GM23338 (cell line): Measurements from ENCODE around the gene RAD23A. TPM values are rescaled to one million over a fixed set of nuclear protein-coding genes. Genes with fewer than 3 reads are reported as not detected.
A peak's percentile ranks its signal among the peaks of the same experiment; 100 is the strongest.

ENCODE experiments used
- ATAC-seq: fragments of 200-7000 bp; cut with Tn5 transposase; 3 replicates; pipeline ENCODE4 v1.9.1; 2020
- DNase-seq: peaks from one replicate; pipeline ENCODE4 v3.0.0-alpha.2; 2015; ENCODE audit warnings: low spot score
- H2AFZ ChIP-seq: fragments of 200-600 bp; sonication (generic); 2 replicates; pipeline ENCODE4 v1.8.0; 2016; ENCODE audit warnings: antibody characterized with exemption, mild to moderate bottlenecking, moderate library complexity
- H3F3A ChIP-seq: fragments of 200-600 bp; sonication (generic); replicated peaks from 2 replicates; pipeline ENCODE4 v1.8.0; 2017; ENCODE audit warnings: antibody characterized with exemption, mixed run types, low read depth
- H3K27ac ChIP-seq: fragments of 200-600 bp; sonication (generic); 2 replicates; pipeline ENCODE4 v1.6.1; 2016; ENCODE audit warnings: low read depth
- H3K27me3 ChIP-seq: fragments of 200-600 bp; sonication (generic); 2 replicates; pipeline ENCODE4 v1.8.0; 2016; ENCODE audit warnings: mild to moderate bottlenecking, mixed run types, moderate library complexity; ENCODE audit not compliant: insufficient read depth
- H3K36me3 ChIP-seq: fragments of 200-600 bp; sonication (generic); 2 replicates; pipeline ENCODE4 v1.8.0; 2016; ENCODE audit warnings: mild to moderate bottlenecking; ENCODE audit not compliant: insufficient read depth
- H3K4me1 ChIP-seq: fragments of 200-600 bp; sonication (generic); 2 replicates; pipeline ENCODE4 v1.8.0; 2016; ENCODE audit warnings: mild to moderate bottlenecking, moderate library complexity; ENCODE audit not compliant: insufficient read depth
- H3K4me2 ChIP-seq: fragments of 200-600 bp; sonication (generic); 2 replicates; pipeline ENCODE4 v1.7.1; 2017; ENCODE audit warnings: mixed run types
- H3K4me3 ChIP-seq: fragments of 200-600 bp; sonication (generic); 2 replicates; pipeline ENCODE4 v1.6.1; 2016; ENCODE audit warnings: mixed run types
- H3K79me2 ChIP-seq: fragments of 200-600 bp; sonication (generic); replicated peaks from 2 replicates; pipeline ENCODE4 v1.8.0; 2017; ENCODE audit warnings: mild to moderate bottlenecking; ENCODE audit not compliant: insufficient read depth
- H3K9me2 ChIP-seq: fragments of 200-600 bp; sonication (generic); 2 replicates; pipeline ENCODE4 v1.8.0; 2017; ENCODE audit not compliant: insufficient read depth
- H4K20me1 ChIP-seq: fragments of 200-600 bp; sonication (generic); replicated peaks from 2 replicates; pipeline ENCODE4 v1.8.0; 2017; ENCODE audit warnings: mild to moderate bottlenecking; ENCODE audit not compliant: insufficient read depth
- H3K27ac Mint-ChIP-seq: 2 replicates; pipeline ENCODE4 v1.8.0; 2020; ENCODE audit warnings: inconsistent platforms, mild to moderate bottlenecking, moderate library complexity, mixed read lengths
- H3K27me3 Mint-ChIP-seq: 3 replicates; pipeline ENCODE4 v1.8.0; 2022; ENCODE audit warnings: low read depth, mild to moderate bottlenecking, moderate library complexity, mixed read lengths, inconsistent platforms; ENCODE audit not compliant: insufficient read depth, poor library complexity
- H3K36me3 Mint-ChIP-seq: 3 replicates; pipeline ENCODE4 v1.8.0; 2021; ENCODE audit warnings: low read depth, mild to moderate bottlenecking, inconsistent platforms, moderate library complexity, mixed read lengths
- H3K4me1 Mint-ChIP-seq: 3 replicates; pipeline ENCODE4 v1.8.0; 2020; ENCODE audit warnings: mild to moderate bottlenecking, inconsistent platforms, mixed read lengths
- H3K4me3 Mint-ChIP-seq: 3 replicates; pipeline ENCODE4 v1.8.0; 2021; ENCODE audit warnings: moderate library complexity, mild to moderate bottlenecking, inconsistent platforms, mixed read lengths
- H3K9me3 Mint-ChIP-seq: 3 replicates; pipeline ENCODE4 v1.8.0; 2020; ENCODE audit warnings: moderate library complexity, mild to moderate bottlenecking, inconsistent platforms, mixed read lengths
- CREB1 ChIP-seq: fragments of 250-450 bp; sonication (Bioruptor Pico); IDR thresholded peaks from 2 replicates; pipeline ENCODE4 v1.5.0; 2020; ENCODE audit warnings: low read depth, mild to moderate bottlenecking, moderate library complexity
- EZH2 ChIP-seq: fragments of 200-600 bp; sonication (generic); IDR thresholded peaks from one replicate; pipeline ENCODE4 v1.8.0; 2017; ENCODE audit warnings: antibody characterized with exemption, mild to moderate bottlenecking, low read depth; ENCODE audit not compliant: unreplicated experiment
- EZH2phosphoT487 ChIP-seq: fragments of 200-600 bp; sonication (generic); IDR thresholded peaks from one replicate; pipeline ENCODE4 v1.8.1; 2018; ENCODE audit warnings: antibody characterized with exemption; ENCODE audit not compliant: unreplicated experiment
- JUNB ChIP-seq: IDR thresholded peaks from one replicate; pipeline ENCODE4 v1.6.1; 2016; ENCODE audit warnings: antibody characterized with exemption; ENCODE audit not compliant: unreplicated experiment
- NANOG ChIP-seq: IDR thresholded peaks from 2 replicates; pipeline ENCODE4 v1.6.1; 2016; ENCODE audit warnings: antibody characterized with exemption, borderline replicate concordance
- POLR2AphosphoS5 ChIP-seq: IDR thresholded peaks from 2 replicates; pipeline ENCODE4 v1.6.1; 2016; ENCODE audit warnings: antibody characterized with exemption, low read depth
- STAT1 ChIP-seq: IDR thresholded peaks from one replicate; pipeline ENCODE4 v1.6.1; 2016; ENCODE audit warnings: antibody characterized with exemption; ENCODE audit not compliant: unreplicated experiment
- ZNF114 ChIP-seq: fragments of 250-450 bp; sonication (Bioruptor Pico); IDR thresholded peaks from 2 replicates; pipeline ENCODE4 v1.5.0; 2020; ENCODE audit warnings: mild to moderate bottlenecking, moderate library complexity
- ZNF331 ChIP-seq: fragments of 250-450 bp; sonication (Bioruptor Pico); IDR thresholded peaks from 2 replicates; pipeline ENCODE4 v1.5.0; 2020; ENCODE audit warnings: low read depth, mild to moderate bottlenecking, moderate library complexity
- polyA plus RNA-seq: library from polyadenylated mRNA; unstranded; fragments of >200 nt; fragmentation: Nextera tagmentation; extraction: Ambion mirVana; gene quantifications from 2 replicates; pipeline ENCODE4 v1.2.1, GENCODE V29; 2016
- total RNA-seq: library from RNA; depleted of rRNA; stranded (reverse); fragments of >200 nt; shearing (Covaris generic); gene quantifications from 2 replicates; pipeline ENCODE4 v1.2.3, GENCODE V29; 2014
- TF ChIP-seq, protein P1 (sequence below), 2 experiments: fragments of 200-600 bp in 1 of 2; sonication (generic) in 1 of 2; conservative IDR thresholded peaks; 2 replicates each; pipeline versions ENCODE4 v1.5.1 to v1.6.1; 2016 to 2017; ENCODE audit warnings: antibody characterized with exemption in 2 of 2, low read depth in 2 of 2, mild to moderate bottlenecking in 2 of 2, moderate library complexity in 1 of 2
- TF ChIP-seq, protein P2 (sequence below): IDR thresholded peaks from one replicate; pipeline ENCODE4 v1.6.1; 2018; ENCODE audit warnings: antibody characterized with exemption; ENCODE audit not compliant: unreplicated experiment
- TF ChIP-seq, protein P3 (sequence below): fragments of 250-450 bp; sonication (Bioruptor Pico); IDR thresholded peaks from 2 replicates; pipeline ENCODE4 v1.5.0; 2020; ENCODE audit warnings: mild to moderate bottlenecking, moderate library complexity
- TF ChIP-seq, protein P4 (sequence below): IDR thresholded peaks from 2 replicates; pipeline ENCODE4 v1.6.1; 2016; ENCODE audit warnings: antibody characterized with exemption

RAD23A gene
- total and polyA plus RNA-seq, 2 experiments from 2014 or later = 69.7 to 127 TPM

DNA sequence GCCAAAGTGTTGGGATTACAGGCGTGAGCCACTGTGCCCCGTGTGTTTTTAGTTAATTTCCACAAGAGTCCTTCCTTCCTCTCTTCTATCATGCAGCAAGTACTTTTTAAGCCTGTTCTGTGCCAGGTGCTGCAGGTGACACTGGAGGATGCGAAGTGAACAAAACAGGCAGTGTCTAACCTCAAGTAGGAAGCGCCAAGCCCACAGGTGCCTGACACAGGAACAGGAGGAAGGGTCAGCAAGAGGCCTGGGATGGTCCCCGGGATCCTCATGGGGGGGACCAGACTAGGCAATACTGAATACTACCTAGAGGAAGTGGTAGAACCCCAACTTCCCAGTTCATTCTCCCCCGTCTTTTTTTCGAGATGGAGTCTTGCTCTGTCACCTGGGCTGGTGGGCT lies 9.1 kb upstream of the RAD23A start:
- peak overlapping the region; percentile 80; the same call in 1 of the 2 replicates for H3K27ac Mint-ChIP-seq
- Histone ChIP-seq H3K9me2 (no peaks in the 10 kb centered on the region), H3K36me3 (peaks cover 27% of the 10 kb centered on the region), H3K79me2 (peaks cover 48% of the 10 kb centered on the region), H4K20me1 (peaks cover 24% of the 10 kb centered on the region), H3K27me3 (no peaks in the 10 kb centered on the region), H3K4me3 (no peak overlapping the region), H3K4me1 (peaks cover 29% of the 10 kb centered on the region), H2AFZ (0 out of 2 replicates have a peak overlapping the region, but pooled peaks have one; percentile 63), H3F3A (peaks cover 42% of the 10 kb centered on the region), H3K4me2 (no peak overlapping the region), H3K27ac (peak overlapping the region; percentile 94)
- peaks cover 46% of the 10 kb centered on the region for H3K4me1 Mint-ChIP-seq
- no peak for ATAC-seq
- no peak overlapping the region; the same call in 2 of the 3 replicates for H3K4me3 Mint-ChIP-seq
- TF ChIP-seq, protein P1, sequence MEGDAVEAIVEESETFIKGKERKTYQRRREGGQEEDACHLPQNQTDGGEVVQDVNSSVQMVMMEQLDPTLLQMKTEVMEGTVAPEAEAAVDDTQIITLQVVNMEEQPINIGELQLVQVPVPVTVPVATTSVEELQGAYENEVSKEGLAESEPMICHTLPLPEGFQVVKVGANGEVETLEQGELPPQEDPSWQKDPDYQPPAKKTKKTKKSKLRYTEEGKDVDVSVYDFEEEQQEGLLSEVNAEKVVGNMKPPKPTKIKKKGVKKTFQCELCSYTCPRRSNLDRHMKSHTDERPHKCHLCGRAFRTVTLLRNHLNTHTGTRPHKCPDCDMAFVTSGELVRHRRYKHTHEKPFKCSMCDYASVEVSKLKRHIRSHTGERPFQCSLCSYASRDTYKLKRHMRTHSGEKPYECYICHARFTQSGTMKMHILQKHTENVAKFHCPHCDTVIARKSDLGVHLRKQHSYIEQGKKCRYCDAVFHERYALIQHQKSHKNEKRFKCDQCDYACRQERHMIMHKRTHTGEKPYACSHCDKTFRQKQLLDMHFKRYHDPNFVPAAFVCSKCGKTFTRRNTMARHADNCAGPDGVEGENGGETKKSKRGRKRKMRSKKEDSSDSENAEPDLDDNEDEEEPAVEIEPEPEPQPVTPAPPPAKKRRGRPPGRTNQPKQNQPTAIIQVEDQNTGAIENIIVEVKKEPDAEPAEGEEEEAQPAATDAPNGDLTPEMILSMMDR (conservative IDR thresholded peaks at IDR 0.05; ENCODE audit: low read depth in 2 of 2) = no peak
- TF ChIP-seq, protein P2, sequence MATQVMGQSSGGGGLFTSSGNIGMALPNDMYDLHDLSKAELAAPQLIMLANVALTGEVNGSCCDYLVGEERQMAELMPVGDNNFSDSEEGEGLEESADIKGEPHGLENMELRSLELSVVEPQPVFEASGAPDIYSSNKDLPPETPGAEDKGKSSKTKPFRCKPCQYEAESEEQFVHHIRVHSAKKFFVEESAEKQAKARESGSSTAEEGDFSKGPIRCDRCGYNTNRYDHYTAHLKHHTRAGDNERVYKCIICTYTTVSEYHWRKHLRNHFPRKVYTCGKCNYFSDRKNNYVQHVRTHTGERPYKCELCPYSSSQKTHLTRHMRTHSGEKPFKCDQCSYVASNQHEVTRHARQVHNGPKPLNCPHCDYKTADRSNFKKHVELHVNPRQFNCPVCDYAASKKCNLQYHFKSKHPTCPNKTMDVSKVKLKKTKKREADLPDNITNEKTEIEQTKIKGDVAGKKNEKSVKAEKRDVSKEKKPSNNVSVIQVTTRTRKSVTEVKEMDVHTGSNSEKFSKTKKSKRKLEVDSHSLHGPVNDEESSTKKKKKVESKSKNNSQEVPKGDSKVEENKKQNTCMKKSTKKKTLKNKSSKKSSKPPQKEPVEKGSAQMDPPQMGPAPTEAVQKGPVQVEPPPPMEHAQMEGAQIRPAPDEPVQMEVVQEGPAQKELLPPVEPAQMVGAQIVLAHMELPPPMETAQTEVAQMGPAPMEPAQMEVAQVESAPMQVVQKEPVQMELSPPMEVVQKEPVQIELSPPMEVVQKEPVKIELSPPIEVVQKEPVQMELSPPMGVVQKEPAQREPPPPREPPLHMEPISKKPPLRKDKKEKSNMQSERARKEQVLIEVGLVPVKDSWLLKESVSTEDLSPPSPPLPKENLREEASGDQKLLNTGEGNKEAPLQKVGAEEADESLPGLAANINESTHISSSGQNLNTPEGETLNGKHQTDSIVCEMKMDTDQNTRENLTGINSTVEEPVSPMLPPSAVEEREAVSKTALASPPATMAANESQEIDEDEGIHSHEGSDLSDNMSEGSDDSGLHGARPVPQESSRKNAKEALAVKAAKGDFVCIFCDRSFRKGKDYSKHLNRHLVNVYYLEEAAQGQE = no peak
- TF ChIP-seq POLR2AphosphoS5 (no peak), ZNF114 (no peak), EZH2phosphoT487 (no peak), STAT1 (no peak), EZH2 (no peak), NANOG (no peak), JUNB (no peak), ZNF331 (CRISPR knock-in tag) (no peak), CREB1 (CRISPR knock-in tag) (no peak)
- TF ChIP-seq, protein P3, sequence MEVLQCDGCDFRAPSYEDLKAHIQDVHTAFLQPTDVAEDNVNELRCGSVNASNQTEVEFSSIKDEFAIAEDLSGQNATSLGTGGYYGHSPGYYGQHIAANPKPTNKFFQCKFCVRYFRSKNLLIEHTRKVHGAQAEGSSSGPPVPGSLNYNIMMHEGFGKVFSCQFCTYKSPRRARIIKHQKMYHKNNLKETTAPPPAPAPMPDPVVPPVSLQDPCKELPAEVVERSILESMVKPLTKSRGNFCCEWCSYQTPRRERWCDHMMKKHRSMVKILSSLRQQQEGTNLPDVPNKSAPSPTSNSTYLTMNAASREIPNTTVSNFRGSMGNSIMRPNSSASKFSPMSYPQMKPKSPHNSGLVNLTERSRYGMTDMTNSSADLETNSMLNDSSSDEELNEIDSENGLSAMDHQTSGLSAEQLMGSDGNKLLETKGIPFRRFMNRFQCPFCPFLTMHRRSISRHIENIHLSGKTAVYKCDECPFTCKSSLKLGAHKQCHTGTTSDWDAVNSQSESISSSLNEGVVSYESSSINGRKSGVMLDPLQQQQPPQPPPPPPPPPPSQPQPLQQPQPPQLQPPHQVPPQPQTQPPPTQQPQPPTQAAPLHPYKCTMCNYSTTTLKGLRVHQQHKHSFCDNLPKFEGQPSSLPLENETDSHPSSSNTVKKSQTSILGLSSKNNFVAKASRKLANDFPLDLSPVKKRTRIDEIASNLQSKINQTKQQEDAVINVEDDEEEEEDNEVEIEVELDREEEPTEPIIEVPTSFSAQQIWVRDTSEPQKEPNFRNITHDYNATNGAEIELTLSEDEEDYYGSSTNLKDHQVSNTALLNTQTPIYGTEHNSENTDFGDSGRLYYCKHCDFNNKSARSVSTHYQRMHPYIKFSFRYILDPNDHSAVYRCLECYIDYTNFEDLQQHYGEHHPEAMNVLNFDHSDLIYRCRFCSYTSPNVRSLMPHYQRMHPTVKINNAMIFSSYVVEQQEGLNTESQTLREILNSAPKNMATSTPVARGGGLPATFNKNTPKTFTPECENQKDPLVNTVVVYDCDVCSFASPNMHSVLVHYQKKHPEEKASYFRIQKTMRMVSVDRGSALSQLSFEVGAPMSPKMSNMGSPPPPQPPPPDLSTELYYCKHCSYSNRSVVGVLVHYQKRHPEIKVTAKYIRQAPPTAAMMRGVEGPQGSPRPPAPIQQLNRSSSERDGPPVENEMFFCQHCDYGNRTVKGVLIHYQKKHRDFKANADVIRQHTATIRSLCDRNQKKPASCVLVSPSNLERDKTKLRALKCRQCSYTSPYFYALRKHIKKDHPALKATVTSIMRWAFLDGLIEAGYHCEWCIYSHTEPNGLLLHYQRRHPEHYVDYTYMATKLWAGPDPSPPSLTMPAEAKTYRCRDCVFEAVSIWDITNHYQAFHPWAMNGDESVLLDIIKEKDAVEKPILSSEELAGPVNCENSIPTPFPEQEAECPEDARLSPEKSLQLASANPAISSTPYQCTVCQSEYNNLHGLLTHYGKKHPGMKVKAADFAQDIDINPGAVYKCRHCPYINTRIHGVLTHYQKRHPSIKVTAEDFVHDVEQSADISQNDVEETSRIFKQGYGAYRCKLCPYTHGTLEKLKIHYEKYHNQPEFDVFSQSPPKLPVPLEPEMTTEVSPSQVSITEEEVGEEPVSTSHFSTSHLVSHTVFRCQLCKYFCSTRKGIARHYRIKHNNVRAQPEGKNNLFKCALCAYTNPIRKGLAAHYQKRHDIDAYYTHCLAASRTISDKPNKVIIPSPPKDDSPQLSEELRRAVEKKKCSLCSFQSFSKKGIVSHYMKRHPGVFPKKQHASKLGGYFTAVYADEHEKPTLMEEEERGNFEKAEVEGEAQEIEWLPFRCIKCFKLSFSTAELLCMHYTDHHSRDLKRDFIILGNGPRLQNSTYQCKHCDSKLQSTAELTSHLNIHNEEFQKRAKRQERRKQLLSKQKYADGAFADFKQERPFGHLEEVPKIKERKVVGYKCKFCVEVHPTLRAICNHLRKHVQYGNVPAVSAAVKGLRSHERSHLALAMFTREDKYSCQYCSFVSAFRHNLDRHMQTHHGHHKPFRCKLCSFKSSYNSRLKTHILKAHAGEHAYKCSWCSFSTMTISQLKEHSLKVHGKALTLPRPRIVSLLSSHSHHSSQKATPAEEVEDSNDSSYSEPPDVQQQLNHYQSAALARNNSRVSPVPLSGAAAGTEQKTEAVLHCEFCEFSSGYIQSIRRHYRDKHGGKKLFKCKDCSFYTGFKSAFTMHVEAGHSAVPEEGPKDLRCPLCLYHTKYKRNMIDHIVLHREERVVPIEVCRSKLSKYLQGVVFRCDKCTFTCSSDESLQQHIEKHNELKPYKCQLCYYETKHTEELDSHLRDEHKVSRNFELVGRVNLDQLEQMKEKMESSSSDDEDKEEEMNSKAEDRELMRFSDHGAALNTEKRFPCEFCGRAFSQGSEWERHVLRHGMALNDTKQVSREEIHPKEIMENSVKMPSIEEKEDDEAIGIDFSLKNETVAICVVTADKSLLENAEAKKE (CRISPR knock-in tag) = no peak
- TF ChIP-seq, protein P4, sequence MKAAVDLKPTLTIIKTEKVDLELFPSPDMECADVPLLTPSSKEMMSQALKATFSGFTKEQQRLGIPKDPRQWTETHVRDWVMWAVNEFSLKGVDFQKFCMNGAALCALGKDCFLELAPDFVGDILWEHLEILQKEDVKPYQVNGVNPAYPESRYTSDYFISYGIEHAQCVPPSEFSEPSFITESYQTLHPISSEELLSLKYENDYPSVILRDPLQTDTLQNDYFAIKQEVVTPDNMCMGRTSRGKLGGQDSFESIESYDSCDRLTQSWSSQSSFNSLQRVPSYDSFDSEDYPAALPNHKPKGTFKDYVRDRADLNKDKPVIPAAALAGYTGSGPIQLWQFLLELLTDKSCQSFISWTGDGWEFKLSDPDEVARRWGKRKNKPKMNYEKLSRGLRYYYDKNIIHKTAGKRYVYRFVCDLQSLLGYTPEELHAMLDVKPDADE = no peak
- H3K9me3 Mint-ChIP-seq = no peaks in the 10 kb centered on the region
- H3K27me3 Mint-ChIP-seq = peaks cover 14% of the 10 kb centered on the region
- no peak for DNase-seq
- H3K36me3 Mint-ChIP-seq = peaks cover 35% of the 10 kb centered on the region
